Gastrocnemius medialis (tissue), 4 donors: ENCODE data around the gene SPON1.

ENCODE experiments used
- CTCF ChIP-seq, 5 experiments: fragments of 450-650 bp in 3 of 5; fragments of 200-600 bp in 2 of 5; sonication (generic) in 2 of 5; IDR thresholded peaks in 4 of 5; conservative IDR thresholded peaks in 1 of 5; 1 replicate in 4 of 5; 2 replicates in 1 of 5; pipeline ENCODE4 v1.5.1; 2016 to 2019; ENCODE audit warnings: antibody characterized with exemption in 5 of 5, mild to moderate bottlenecking in 3 of 5, moderate library complexity in 3 of 5
- POLR2A ChIP-seq, 2 donors: fragments of 450-650 bp; IDR thresholded peaks; one replicate each; pipeline ENCODE4 v1.6.1; 2017; ENCODE audit warnings: antibody characterized with exemption in 2 of 2, mild to moderate bottlenecking in 2 of 2, moderate library complexity in 2 of 2

- no peak for TF ChIP-seq CTCF (IDR thresholded peaks at IDR 0.05 in 4 of 5, conservative IDR thresholded peaks at IDR 0.05 in 1 of 5)
- no peak for TF ChIP-seq POLR2A (IDR thresholded peaks at IDR 0.05)
These were observed 163.0 kb downstream of the SPON1 start for GRCh38 chr11:14125529-14125928.
